ENCODE data around the gene NME2. TPM values are rescaled to one million over a fixed set of nuclear protein-coding genes. Genes with fewer than 3 reads are reported as not detected.

The NME2 gene
- polyA plus RNA-seq, 1 experiment: 835 TPM

GRCh38 chr17:51128076-51128475 is 38.1 kb upstream of the NME2 start:
- ChIA-PET CTCF (interaction anchor here (0.8 kb wide), 1 partner anchor 275 kb away, joined by 3 read pairs; no protein-coding TSS in a partner anchor), POLR2A (no interaction called here)
- TF ChIP-seq CTCF (IDR thresholded peaks at IDR 0.05; ENCODE audit: insufficient read depth, low read depth, low read length): no peak

GRCh38 chr17:51132964-51133319 is 33.3 kb upstream of the NME2 start:
- no peaks in the 10 kb centered on the region for H3K27me3 ChIP-seq (ENCODE audit: control insufficient read depth, insufficient read depth, low read length)
- no peak for DNase-seq (ENCODE audit: low read depth)
- H3K4me3 ChIP-seq (ENCODE audit: low read depth, low read length): no peak overlapping the region
- no peak for TF ChIP-seq CTCF (IDR thresholded peaks at IDR 0.05; ENCODE audit: insufficient read depth, low read depth, low read length)
- no peaks in the 10 kb centered on the region for H3K36me3 ChIP-seq (ENCODE audit: control insufficient read depth, insufficient read depth, low read length)
- ChIA-PET CTCF (interaction anchor here (1.0 to 1.4 kb wide), 2 partner anchors 10 to 15 kb away, joined by 3 read pairs; no protein-coding TSS in a partner anchor), POLR2A (no interaction called here)

More at GRCh38 chr17:51128076-51128475, 38.1 kb upstream of the NME2 start:
- H3K36me3 ChIP-seq (ENCODE audit: control insufficient read depth, insufficient read depth, low read length): no peaks in the 10 kb centered on the region
- no peaks in the 10 kb centered on the region for H3K27me3 ChIP-seq (ENCODE audit: control insufficient read depth, insufficient read depth, low read length)
- no peak for DNase-seq (ENCODE audit: low read depth)
- H3K4me3 ChIP-seq (ENCODE audit: low read depth, low read length): no peak overlapping the region

GRCh38 chr17:51133365-51133764 is 32.8 kb upstream of the NME2 start:
- ChIA-PET POLR2A (no interaction called here), CTCF (interaction anchor here (0.6 to 1.0 kb wide), 3 partner anchors 14 to 160 kb away, joined by 3 read pairs; no protein-coding TSS in a partner anchor)
- Histone ChIP-seq H3K36me3 (ENCODE audit: control insufficient read depth, insufficient read depth, low read length) (no peaks in the 10 kb centered on the region), H3K27me3 (ENCODE audit: control insufficient read depth, insufficient read depth, low read length) (no peaks in the 10 kb centered on the region), H3K4me3 (ENCODE audit: low read depth, low read length) (no peak overlapping the region)
- DNase-seq (ENCODE audit: low read depth): no peak
- no peak for TF ChIP-seq CTCF (IDR thresholded peaks at IDR 0.05; ENCODE audit: insufficient read depth, low read depth, low read length)

- Histone ChIP-seq H3K27me3 (ENCODE audit: control insufficient read depth, insufficient read depth, low read length) (no peaks in the 10 kb centered on the region), H3K4me3 (ENCODE audit: low read depth, low read length) (no peak overlapping the region), H3K36me3 (ENCODE audit: control insufficient read depth, insufficient read depth, low read length) (no peaks in the 10 kb centered on the region)
- ChIA-PET POLR2A (no interaction called here), CTCF (interaction anchor here (1.6 to 2.1 kb wide), 3 partner anchors 12 to 17 kb away, joined by 5 read pairs; partner anchors contain the start of genes NME1 and SPAG9)
- no peak for TF ChIP-seq CTCF (IDR thresholded peaks at IDR 0.05; ENCODE audit: insufficient read depth, low read depth, low read length)
- no peak for DNase-seq (ENCODE audit: low read depth)
Measured at GRCh38 chr17:51135956-51136355, 30.3 kb upstream of the NME2 start.

GRCh38 chr17:51142597-51142996 is 23.6 kb upstream of the NME2 start:
- POLR2A ChIA-PET: no interaction called here
- TF ChIP-seq CTCF (IDR thresholded peaks at IDR 0.05; ENCODE audit: insufficient read depth, low read depth, low read length): no peak
- CTCF ChIA-PET: interaction anchor here (1.6 to 2.5 kb wide), 2 partner anchors 10 to 297 kb away, joined by 3 to 8 read pairs; partner anchors contain the start of gene NME1
- Histone ChIP-seq H3K4me3 (ENCODE audit: low read depth, low read length) (no peak overlapping the region), H3K27me3 (ENCODE audit: control insufficient read depth, insufficient read depth, low read length) (no peaks in the 10 kb centered on the region), H3K36me3 (ENCODE audit: control insufficient read depth, insufficient read depth, low read length) (no peaks in the 10 kb centered on the region)
- no peak for DNase-seq (ENCODE audit: low read depth)
